GM23248 (cell line): ENCODE data around the gene HARBI1.

Experiments used
- EZH2 ChIP-seq: fragments of 200-600 bp; sonication (generic); IDR thresholded peaks from 2 replicates; pipeline ENCODE4 v1.6.1; 2018; ENCODE audit warnings: antibody characterized with exemption, mild to moderate bottlenecking; ENCODE audit not compliant: insufficient read depth, poor library complexity, severe bottlenecking
- EZH2phosphoT487 ChIP-seq: fragments of 200-600 bp; sonication (generic); IDR thresholded peaks from 2 replicates; pipeline ENCODE4 v1.6.1; 2018; ENCODE audit warnings: antibody characterized with exemption, moderate library complexity, mild to moderate bottlenecking, low read depth; ENCODE audit not compliant: insufficient read depth

DNA sequence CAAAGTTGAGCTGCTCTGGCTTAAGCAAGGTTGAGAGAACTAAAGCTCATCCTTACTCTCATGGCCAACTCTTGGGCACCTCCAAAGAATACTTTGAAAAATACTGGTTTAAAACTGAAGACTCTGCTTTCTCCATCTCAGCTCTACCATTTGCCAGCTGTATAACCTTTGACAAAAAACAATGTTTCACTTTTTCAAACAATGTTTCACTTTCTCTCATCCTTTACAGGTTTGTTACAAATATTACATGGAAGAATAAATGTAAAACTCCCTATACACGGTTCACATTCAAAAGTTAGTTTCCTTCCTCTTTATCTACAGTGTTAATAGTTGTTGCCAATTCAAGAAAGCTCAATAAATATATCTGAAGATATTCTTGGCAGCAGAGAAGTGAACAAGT is 42.4 kb downstream of the HARBI1 start:
- TF ChIP-seq EZH2phosphoT487: no peak
- TF ChIP-seq EZH2: no peak
